OCI-LY7 (cell line): ENCODE data around the gene POGZ. TPM values are rescaled to one million over a fixed set of nuclear protein-coding genes. Genes with fewer than 3 reads are reported as not detected.

Experiments used
- BruUV-seq: library from RNA; stranded (reverse); fragments of 400-500 nt; replicated peaks from 2 replicates; lab custom pipeline; 2021; lab: Mats Ljungman, UMichigan
- CTCF ChIA-PET: fragments of 300-600 bp; sonication (Branson Sonifier 250); formaldehyde crosslinking; loops from one replicate; lab custom pipeline; 2022; ENCODE audit warnings: antibody characterized with exemption; ENCODE audit not compliant: unreplicated experiment; lab: Charles Lee
- POLR2A ChIA-PET: fragments of 300-600 bp; sonication (Branson Sonifier 250); formaldehyde crosslinking; loops from one replicate; lab custom pipeline; 2022; ENCODE audit warnings: antibody characterized with exemption; lab: Charles Lee
- DNase-seq: peaks from one replicate; pipeline ENCODE4 v3.0.0-alpha.2; 2015; ENCODE audit warnings: low spot score
- H2AFZ ChIP-seq: fragments of 200-600 bp; sonication (generic), shearing (Covaris generic); 2 replicates; pipeline ENCODE4 v1.6.1; 2014; ENCODE audit warnings: mild to moderate bottlenecking, antibody characterized with exemption, low read length, moderate library complexity
- H3K27ac ChIP-seq: fragments of 200-600 bp; sonication (generic); 2 replicates; pipeline ENCODE4 v1.5.1; 2014; ENCODE audit warnings: mixed run types, low read depth, mild to moderate bottlenecking, moderate library complexity, low read length, inconsistent platforms; ENCODE audit not compliant: poor library complexity, severe bottlenecking
- H3K36me3 ChIP-seq: fragments of 200-600 bp; sonication (generic); 2 replicates; pipeline ENCODE4 v1.6.1; 2014; ENCODE audit warnings: mild to moderate bottlenecking, antibody characterized with exemption, low read length, moderate library complexity, mixed read lengths; ENCODE audit not compliant: insufficient read depth
- H3K4me1 ChIP-seq: fragments of 200-600 bp; sonication (generic); 2 replicates; pipeline ENCODE4 v1.5.1; 2014; ENCODE audit warnings: mild to moderate bottlenecking, low read length; ENCODE audit not compliant: insufficient read depth, poor library complexity, severe bottlenecking
- H3K4me2 ChIP-seq: fragments of 200-600 bp; sonication (generic); 2 replicates; pipeline ENCODE4 v1.6.1; 2014; ENCODE audit warnings: mild to moderate bottlenecking, low read length
- H3K4me3 ChIP-seq: fragments of 200-600 bp; sonication (generic); 2 replicates; pipeline ENCODE4 v1.5.1; 2014; ENCODE audit warnings: mild to moderate bottlenecking, low read depth, low read length; ENCODE audit not compliant: poor library complexity, severe bottlenecking
- H3K79me2 ChIP-seq: fragments of 200-600 bp; sonication (generic); 2 replicates; pipeline ENCODE4 v1.6.1; 2016; ENCODE audit warnings: low read depth, mild to moderate bottlenecking, low read length, moderate library complexity, mixed read lengths; ENCODE audit not compliant: insufficient read depth
- H3K9me2 ChIP-seq: fragments of 200-600 bp; sonication (generic); 2 replicates; pipeline ENCODE4 v1.6.1; 2016; ENCODE audit warnings: mild to moderate bottlenecking, low read length, mixed read lengths; ENCODE audit not compliant: insufficient read depth
- H3K9me3 ChIP-seq: fragments of 200-600 bp; sonication (generic); 2 replicates; pipeline ENCODE4 v1.6.1; 2014; ENCODE audit warnings: mild to moderate bottlenecking, mixed run types, low read length, mixed read lengths
- H4K20me1 ChIP-seq: fragments of 200-600 bp; sonication (generic); 2 replicates; pipeline ENCODE4 v1.6.1; 2014; ENCODE audit warnings: mild to moderate bottlenecking, antibody characterized with exemption, low read length, moderate library complexity, mixed read lengths; ENCODE audit not compliant: insufficient read depth
- EZH2phosphoT487 ChIP-seq: fragments of 200-600 bp; sonication (generic); IDR thresholded peaks from 2 replicates; pipeline ENCODE4 v1.6.1; 2018; ENCODE audit warnings: low read depth, borderline replicate concordance, mild to moderate bottlenecking, mixed run types, antibody characterized with exemption, low read length, moderate library complexity, mixed read lengths
- intact Hi-C: fragments of 100-400 bp; cut with micrococcal nuclease; formaldehyde crosslinking; loops from one replicate; pipeline ENCODE4 v1.10.0; 2022; ENCODE audit not compliant: unreplicated experiment
- total RNA-seq, 2 experiments: library from RNA; depleted of rRNA in 1 of 2; stranded (reverse); fragments of >200 nt in 1 of 2; shearing (Covaris generic) in 1 of 2; gene quantifications; 2 replicates each; pipeline ENCODE4 v1.2.3, GENCODE V29; 2014 to 2022
- TF ChIP-seq, protein P1 (sequence below): fragments of 200-600 bp; sonication (generic); conservative IDR thresholded peaks from 2 replicates; pipeline ENCODE4 v1.5.1; 2014; ENCODE audit warnings: mild to moderate bottlenecking, antibody characterized with exemption, low read length, moderate library complexity, mixed read lengths

POGZ gene
- total RNA-seq, 2 experiments from 2014 or later: 47.7 to 118 TPM

DNA sequence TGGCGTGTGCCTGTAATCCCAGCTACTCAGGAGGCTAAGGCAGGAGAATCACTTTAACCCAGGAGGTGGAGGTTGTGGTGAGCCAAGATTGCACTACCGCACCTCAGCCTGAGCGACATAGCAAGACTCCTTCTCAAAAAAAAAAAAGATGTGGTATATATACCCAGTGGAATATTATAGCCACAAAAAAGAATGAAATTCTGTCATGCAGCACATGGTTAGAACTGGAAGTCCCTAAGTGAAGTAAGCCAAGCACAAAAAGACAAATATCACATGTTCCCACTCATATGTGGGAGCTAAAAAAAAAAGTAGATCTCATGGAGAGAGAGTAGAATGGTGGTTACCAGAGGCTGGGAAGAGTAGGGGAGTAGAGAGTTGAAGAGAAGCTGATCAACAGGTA, 41.2 kb downstream of the POGZ start:
- no TSS peak for BruUV-seq
- intact Hi-C loops: no loop called here
- H3K9me2 ChIP-seq: no peaks in the 10 kb centered on the region
- H4K20me1 ChIP-seq: no peaks in the 10 kb centered on the region
- H3K4me3 ChIP-seq: no peak overlapping the region
- H3K36me3 ChIP-seq: peaks cover 91% of the 10 kb centered on the region
- no peaks in the 10 kb centered on the region for H3K9me3 ChIP-seq
- no peaks in the 10 kb centered on the region for H3K79me2 ChIP-seq
- ChIA-PET CTCF (no interaction called here), POLR2A (interaction anchor here (0.7 to 1.0 kb wide), 3 partner anchors 13 to 391 kb away, joined by 3 read pairs; no protein-coding TSS in a partner anchor)
- no peak overlapping the region for H2AFZ ChIP-seq
- no peak overlapping the region for H3K4me2 ChIP-seq
- H3K4me1 ChIP-seq: no peaks in the 10 kb centered on the region
- TF ChIP-seq, protein P1, sequence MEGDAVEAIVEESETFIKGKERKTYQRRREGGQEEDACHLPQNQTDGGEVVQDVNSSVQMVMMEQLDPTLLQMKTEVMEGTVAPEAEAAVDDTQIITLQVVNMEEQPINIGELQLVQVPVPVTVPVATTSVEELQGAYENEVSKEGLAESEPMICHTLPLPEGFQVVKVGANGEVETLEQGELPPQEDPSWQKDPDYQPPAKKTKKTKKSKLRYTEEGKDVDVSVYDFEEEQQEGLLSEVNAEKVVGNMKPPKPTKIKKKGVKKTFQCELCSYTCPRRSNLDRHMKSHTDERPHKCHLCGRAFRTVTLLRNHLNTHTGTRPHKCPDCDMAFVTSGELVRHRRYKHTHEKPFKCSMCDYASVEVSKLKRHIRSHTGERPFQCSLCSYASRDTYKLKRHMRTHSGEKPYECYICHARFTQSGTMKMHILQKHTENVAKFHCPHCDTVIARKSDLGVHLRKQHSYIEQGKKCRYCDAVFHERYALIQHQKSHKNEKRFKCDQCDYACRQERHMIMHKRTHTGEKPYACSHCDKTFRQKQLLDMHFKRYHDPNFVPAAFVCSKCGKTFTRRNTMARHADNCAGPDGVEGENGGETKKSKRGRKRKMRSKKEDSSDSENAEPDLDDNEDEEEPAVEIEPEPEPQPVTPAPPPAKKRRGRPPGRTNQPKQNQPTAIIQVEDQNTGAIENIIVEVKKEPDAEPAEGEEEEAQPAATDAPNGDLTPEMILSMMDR: no peak
- TF ChIP-seq EZH2phosphoT487: no peak
- H3K27ac ChIP-seq: no peak overlapping the region
- DNase-seq: no peak

DNA sequence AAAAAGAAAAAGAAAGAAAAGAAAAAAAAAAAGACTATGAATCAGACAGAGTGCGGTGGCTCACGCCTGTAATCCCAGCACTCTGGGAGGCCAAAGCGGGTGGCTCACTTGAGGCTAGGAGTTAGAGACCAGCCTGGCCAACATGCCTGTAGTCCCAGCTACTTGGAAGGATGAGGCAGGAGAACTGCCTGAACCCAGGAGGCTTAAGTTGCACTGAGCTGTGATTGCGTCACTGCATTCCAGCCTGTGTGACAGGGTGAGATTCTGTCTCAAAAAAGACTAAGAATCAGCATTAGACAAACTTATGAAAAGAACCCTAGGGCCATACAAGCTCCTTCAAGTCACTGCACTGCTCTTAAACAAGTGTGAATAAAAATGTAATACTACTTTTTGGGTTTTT, 43.1 kb downstream of the POGZ start:
- H3K4me2 ChIP-seq: no peak overlapping the region
- intact Hi-C loops: no loop called here
- H4K20me1 ChIP-seq: 0 out of 2 replicates have a peak, but pooled peaks cover 5% of the 10 kb centered on the region
- H3K79me2 ChIP-seq: no peaks in the 10 kb centered on the region
- no peaks in the 10 kb centered on the region for H3K9me2 ChIP-seq
- TF ChIP-seq EZH2phosphoT487: no peak
- TF ChIP-seq, protein P1: no peak
- DNase-seq: no peak
- ChIA-PET POLR2A (interaction anchor here (0.6 to 0.7 kb wide), 3 partner anchors 38 to 179 kb away, joined by 3 to 4 read pairs (median 3); partner anchors contain the start of gene ZNF687), CTCF (no interaction called here)
- peaks cover 91% of the 10 kb centered on the region for H3K36me3 ChIP-seq
- H3K4me1 ChIP-seq: no peaks in the 10 kb centered on the region
- no peaks in the 10 kb centered on the region for H3K9me3 ChIP-seq
- no peak overlapping the region for H3K27ac ChIP-seq
- no TSS peak for BruUV-seq
- H2AFZ ChIP-seq: no peak overlapping the region
- H3K4me3 ChIP-seq: no peak overlapping the region

DNA sequence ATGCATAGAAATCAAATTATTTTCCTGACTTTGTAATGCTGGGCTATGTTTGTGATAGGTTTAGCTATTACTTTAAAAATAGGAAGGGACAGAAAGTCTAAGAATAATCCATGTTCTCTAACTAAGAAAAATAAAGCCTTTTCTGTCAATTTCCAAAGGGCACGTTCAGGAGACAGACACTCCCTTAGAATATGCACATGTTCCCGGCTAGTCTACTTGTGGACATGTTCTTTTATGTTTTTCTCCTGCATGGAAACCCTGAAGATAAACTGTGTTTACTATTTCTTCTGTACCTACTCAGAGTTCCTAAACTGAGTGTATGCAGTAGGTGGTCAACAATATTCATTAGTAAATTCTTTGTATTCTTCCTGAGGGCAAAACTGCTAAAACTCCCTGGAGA, 47.4 kb downstream of the POGZ start:
- DNase-seq: no peak
- H3K79me2 ChIP-seq: no peaks in the 10 kb centered on the region
- H3K4me2 ChIP-seq: no peak overlapping the region
- H4K20me1 ChIP-seq: 0 out of 2 replicates have a peak, but pooled peaks cover 5% of the 10 kb centered on the region
- no peak overlapping the region for H3K27ac ChIP-seq
- no peak for TF ChIP-seq EZH2phosphoT487
- TF ChIP-seq, protein P1: no peak
- no peaks in the 10 kb centered on the region for H3K9me3 ChIP-seq
- ChIA-PET CTCF (no interaction called here), POLR2A (interaction anchor here (1.0 kb wide), 1 partner anchor 8 kb away, joined by 3 read pairs; no protein-coding TSS in a partner anchor)
- H3K4me3 ChIP-seq: no peak overlapping the region
- no peaks in the 10 kb centered on the region for H3K9me2 ChIP-seq
- peaks cover 97% of the 10 kb centered on the region for H3K36me3 ChIP-seq
- H2AFZ ChIP-seq: no peak overlapping the region
- H3K4me1 ChIP-seq: no peaks in the 10 kb centered on the region
- no TSS peak for BruUV-seq
- intact Hi-C loops: no loop called here
